Measurements from ENCODE around the gene KIR3DL3.
"Not testable (repeated sequence)": the region's sequence is repeated elsewhere in the genome, so short reads cannot be mapped to it uniquely, and the experiment has no call there.

The KIR3DL3 gene

GRCh38 chr19:54708781-54709180 lies 15.5 kb upstream of the KIR3DL3 start:
- Histone ChIP-seq H4K20me1 (ENCODE audit: insufficient read depth, low read length) (no peaks in the 10 kb centered on the region), H2AFZ (ENCODE audit: low read length) (no peak overlapping the region), H3K36me3 (ENCODE audit: insufficient read depth, low read length) (no peaks in the 10 kb centered on the region), H3K4me2 (ENCODE audit: low read length) (no peak overlapping the region), H3F3A (ENCODE audit: insufficient read depth, low read length) (no peaks in the 10 kb centered on the region), H3K9me3 (ENCODE audit: low read length) (no peaks in the 10 kb centered on the region), H3K27me3 (ENCODE audit: insufficient read depth, low read length) (no peaks in the 10 kb centered on the region), H3K79me2 (ENCODE audit: insufficient read depth, low read length) (no peaks in the 10 kb centered on the region), H3K9me2 (ENCODE audit: low read depth, low read length) (no peaks in the 10 kb centered on the region), H3K4me3 (ENCODE audit: low read depth, low read length, poor library complexity, severe bottlenecking) (no peak overlapping the region), H3K27ac (ENCODE audit: low read depth, low read length, poor library complexity, severe bottlenecking) (no peak overlapping the region), H3K4me1 (ENCODE audit: insufficient read depth, low read length, severe bottlenecking) (no peaks in the 10 kb centered on the region), H3K9ac (ENCODE audit: low read length) (no peak overlapping the region)
- TF ChIP-seq EZH2 (IDR thresholded peaks at IDR 0.05; ENCODE audit: borderline replicate concordance, low read length): no peak
- TF ChIP-seq CTCF (IDR thresholded peaks at IDR 0.05; ENCODE audit: low read length): no peak

GRCh38 chr19:54709212-54709948 lies 14.9 kb upstream of the KIR3DL3 start:
- Histone ChIP-seq H2AFZ (ENCODE audit: low read length) (no peak overlapping the region), H3K4me2 (ENCODE audit: low read length) (no peak overlapping the region), H3K4me3 (ENCODE audit: low read depth, low read length, poor library complexity, severe bottlenecking) (no peak overlapping the region), H3K27me3 (ENCODE audit: insufficient read depth, low read length) (no peaks in the 10 kb centered on the region), H3K27ac (ENCODE audit: low read depth, low read length, poor library complexity, severe bottlenecking) (no peak overlapping the region), H3K9ac (ENCODE audit: low read length) (no peak overlapping the region), H3K9me3 (ENCODE audit: low read length) (no peaks in the 10 kb centered on the region), H3K79me2 (ENCODE audit: insufficient read depth, low read length) (no peaks in the 10 kb centered on the region), H3K4me1 (ENCODE audit: insufficient read depth, low read length, severe bottlenecking) (no peaks in the 10 kb centered on the region), H3K36me3 (ENCODE audit: insufficient read depth, low read length) (no peaks in the 10 kb centered on the region), H4K20me1 (ENCODE audit: insufficient read depth, low read length) (no peaks in the 10 kb centered on the region), H3F3A (ENCODE audit: insufficient read depth, low read length) (no peaks in the 10 kb centered on the region), H3K9me2 (ENCODE audit: low read depth, low read length) (no peaks in the 10 kb centered on the region)
- TF ChIP-seq EZH2 (IDR thresholded peaks at IDR 0.05; ENCODE audit: borderline replicate concordance, low read length): no peak
- no peak for TF ChIP-seq CTCF (IDR thresholded peaks at IDR 0.05; ENCODE audit: low read length)

GRCh38 chr19:54709956-54710355 lies 14.3 kb upstream of the KIR3DL3 start:
- H3K9me2 ChIP-seq (ENCODE audit: low read depth, low read length); H3K27me3 ChIP-seq (ENCODE audit: insufficient read depth, low read length); H2AFZ ChIP-seq (ENCODE audit: low read length); H3K27ac ChIP-seq (ENCODE audit: low read depth, low read length, poor library complexity, severe bottlenecking); H3F3A ChIP-seq (ENCODE audit: insufficient read depth, low read length); H3K9me3 ChIP-seq (ENCODE audit: low read length); H3K4me2 ChIP-seq (ENCODE audit: low read length); H3K9ac ChIP-seq (ENCODE audit: low read length); H3K36me3 ChIP-seq (ENCODE audit: insufficient read depth, low read length); H3K4me1 ChIP-seq (ENCODE audit: insufficient read depth, low read length, severe bottlenecking); H3K4me3 ChIP-seq (ENCODE audit: low read depth, low read length, poor library complexity, severe bottlenecking); H4K20me1 ChIP-seq (ENCODE audit: insufficient read depth, low read length); H3K79me2 ChIP-seq (ENCODE audit: insufficient read depth, low read length): not testable (repeated sequence)

- H3K27me3 ChIP-seq (ENCODE audit: insufficient read depth, low read length): no peaks in the 10 kb centered on the region
- H3F3A ChIP-seq (ENCODE audit: insufficient read depth, low read length): no peaks in the 10 kb centered on the region
- H3K4me3 ChIP-seq (ENCODE audit: low read depth, low read length, poor library complexity, severe bottlenecking): no peak overlapping the region
- no peaks in the 10 kb centered on the region for H3K4me1 ChIP-seq (ENCODE audit: insufficient read depth, low read length, severe bottlenecking)
- H2AFZ ChIP-seq (ENCODE audit: low read length): no peak overlapping the region
- no peak overlapping the region for H3K9ac ChIP-seq (ENCODE audit: low read length)
- H4K20me1 ChIP-seq (ENCODE audit: insufficient read depth, low read length): no peaks in the 10 kb centered on the region
- TF ChIP-seq CTCF (IDR thresholded peaks at IDR 0.05; ENCODE audit: low read length): no peak
- TF ChIP-seq EZH2 (IDR thresholded peaks at IDR 0.05; ENCODE audit: borderline replicate concordance, low read length): no peak
- H3K4me2 ChIP-seq (ENCODE audit: low read length): no peak overlapping the region
- no peaks in the 10 kb centered on the region for H3K36me3 ChIP-seq (ENCODE audit: insufficient read depth, low read length)
- H3K27ac ChIP-seq (ENCODE audit: low read depth, low read length, poor library complexity, severe bottlenecking): no peak overlapping the region
- H3K79me2 ChIP-seq (ENCODE audit: insufficient read depth, low read length): no peaks in the 10 kb centered on the region
- H3K9me3 ChIP-seq (ENCODE audit: low read length): peaks cover 10% of the 10 kb centered on the region; the same call in 1 of the 2 replicates
- no peaks in the 10 kb centered on the region for H3K9me2 ChIP-seq (ENCODE audit: low read depth, low read length)
Observed at GRCh38 chr19:54724644-54725043, 402 bp downstream of the KIR3DL3 start.
